NCI-H1417 (cell line): ENCODE data around the gene FARP1.

Source experiments
- DNase-seq, 3 experiments: peaks; one replicate each; lab custom pipeline; 2025; lab: John Stamatoyannopoulos, UW

FARP1 gene

GRCh38 chr13:98173431-98174152, 30.7 kb downstream of the FARP1 start:
- no peak for DNase-seq

GRCh38 chr13:98174307-98174706, 31.4 kb downstream of the FARP1 start:
- no peak for DNase-seq

GRCh38 chr13:98175043-98175442, 32.1 kb downstream of the FARP1 start:
- DNase-seq, result no peak

GRCh38 chr13:98175823-98176222, 32.9 kb downstream of the FARP1 start:
- no peak for DNase-seq

- DNase-seq, result no peak
Measured at GRCh38 chr13:98176777-98177608, 34.1 kb downstream of the FARP1 start, which contains the start of gene RNF113B. RNF113B (minus strand) TSS chr13:98177269; CDS start chr13:98177236, 33 bp downstream.

- no peak for DNase-seq
Measured at GRCh38 chr13:98180092-98180491, 37.2 kb downstream of the FARP1 start.

GRCh38 chr13:98181111-98181815, 38.4 kb downstream of the FARP1 start:
- no peak for DNase-seq

GRCh38 chr13:98182153-98182552, 39.3 kb downstream of the FARP1 start:
- DNase-seq, result no peak

GRCh38 chr13:98182589-98182988, 39.7 kb downstream of the FARP1 start:
- no peak for DNase-seq

- DNase-seq, result no peak
Measured at GRCh38 chr13:98184792-98185191, 41.9 kb downstream of the FARP1 start.

- peak in 2 of 3 experiments; percentile 62 to 69 for DNase-seq
Measured at GRCh38 chr13:98187155-98187964, 44.5 kb downstream of the FARP1 start.

GRCh38 chr13:98187965-98188261, 45.0 kb downstream of the FARP1 start:
- no peak for DNase-seq

GRCh38 chr13:98188544-98189166, 45.8 kb downstream of the FARP1 start:
- DNase-seq, result no peak

- peak in 1 of 3 experiments; percentile 42 for DNase-seq
Measured at GRCh38 chr13:98189841-98190505, 47.1 kb downstream of the FARP1 start.

GRCh38 chr13:98190889-98191444, 48.1 kb downstream of the FARP1 start:
- DNase-seq, result no peak

GRCh38 chr13:98192008-98192407, 49.1 kb downstream of the FARP1 start:
- DNase-seq, result no peak

GRCh38 chr13:98195054-98195791, 52.3 kb downstream of the FARP1 start:
- DNase-seq, result no peak

- peak in 1 of 3 experiments; percentile 68 for DNase-seq
Measured at GRCh38 chr13:98198683-98199082, 55.8 kb downstream of the FARP1 start.

- peak in 2 of 3 experiments; percentile 80 to 92 for DNase-seq
Measured at GRCh38 chr13:98199480-98199879, 56.6 kb downstream of the FARP1 start.
